SK-N-SH (cell line): Measurements from ENCODE around the gene TDRD10. TPM values are rescaled to one million over a fixed set of nuclear protein-coding genes. Genes with fewer than 3 reads are reported as not detected.

ENCODE experiments used
- CTCF ChIA-PET: fragments of 300-600, 350-600 bp; formaldehyde crosslinking; extraction: SDS; loops from one replicate; lab custom pipeline; 2021; lab: Yijun Ruan, JAX
- POLR2A ChIA-PET: fragments of 350-600 bp; sonication (Branson Sonifier 250); formaldehyde crosslinking; extraction: SDS; loops from one replicate; lab custom pipeline; 2020; ENCODE audit warnings: antibody characterized with exemption, inconsistent platforms; lab: Yijun Ruan, JAX
- DNase-seq: peaks from one replicate; pipeline ENCODE4 v3.0.0; 2012
- H2AFZ ChIP-seq: fragments of 200-600 bp; sonication (generic); 2 replicates; pipeline ENCODE4 v1.8.1; 2016; ENCODE audit warnings: antibody characterized with exemption, mild to moderate bottlenecking, low read depth
- H3F3A ChIP-seq: fragments of 200-600 bp; sonication (generic); replicated peaks from 2 replicates; pipeline ENCODE3; 2016; ENCODE audit warnings: antibody characterized with exemption, mild to moderate bottlenecking; ENCODE audit not compliant: insufficient read depth
- H3K27ac ChIP-seq, 2 experiments: fragments of 200-500 bp in 1 of 2; fragments of 200-600 bp in 1 of 2; sonication (Bioruptor generic) in 1 of 2; sonication (generic), shearing (Covaris generic) in 1 of 2; 2 replicates each; pipeline versions ENCODE4 v1.5.1 to v1.6.1; 2014 to 2016; ENCODE audit warnings: low read depth in 2 of 2, inconsistent platforms in 1 of 2, low read length in 1 of 2, mild to moderate bottlenecking in 1 of 2, mixed read lengths in 1 of 2
- H3K27me3 ChIP-seq: fragments of 200-600 bp; sonication (generic), shearing (Covaris generic); 2 replicates; pipeline ENCODE4 v1.6.1; 2016; ENCODE audit warnings: mixed run types; ENCODE audit not compliant: insufficient read depth
- H3K36me3 ChIP-seq, 2 experiments: fragments of 200-500 bp in 1 of 2; fragments of 200-600 bp in 1 of 2; sonication (Bioruptor generic) in 1 of 2; sonication (generic) in 1 of 2; replicated peaks in 1 of 2; 2 replicates each; pipeline versions ENCODE3 to v1.5.1; 2014 to 2016; ENCODE audit warnings: low read length in 1 of 2, mild to moderate bottlenecking in 1 of 2; ENCODE audit not compliant: insufficient read depth in 2 of 2, control insufficient read depth in 1 of 2
- H3K4me1 ChIP-seq, 2 experiments: fragments of 200-500 bp in 1 of 2; fragments of 200-600 bp in 1 of 2; sonication (Bioruptor generic) in 1 of 2; sonication (generic), shearing (Covaris generic) in 1 of 2; 2 replicates each; pipeline versions ENCODE4 v1.5.1 to v1.6.1; 2014 to 2016; ENCODE audit warnings: low read depth in 1 of 2, low read length in 1 of 2, mixed run types in 1 of 2; ENCODE audit not compliant: insufficient read depth in 2 of 2, control insufficient read depth in 1 of 2
- H3K4me2 ChIP-seq: fragments of 200-600 bp; sonication (generic), shearing (Covaris generic); 2 replicates; pipeline ENCODE4 v1.6.1; 2017; ENCODE audit warnings: mixed run types
- H3K4me3 ChIP-seq, 2 experiments: fragments of 200-500 bp in 1 of 2; fragments of 200-600 bp in 1 of 2; sonication (Bioruptor generic) in 1 of 2; sonication (generic), shearing (Covaris generic) in 1 of 2; 2 replicates each; pipeline versions ENCODE4 v1.5.1 to v1.8.1; 2014 to 2016; ENCODE audit warnings: low read depth in 2 of 2, inconsistent platforms in 1 of 2, low read length in 1 of 2, mild to moderate bottlenecking in 1 of 2, mixed read lengths in 1 of 2, moderate library complexity in 1 of 2
- H3K79me2 ChIP-seq: fragments of 200-600 bp; sonication (generic); 2 replicates; pipeline ENCODE4 v1.8.1; 2017; ENCODE audit warnings: mild to moderate bottlenecking; ENCODE audit not compliant: insufficient read depth
- H3K9ac ChIP-seq: fragments of 200-600 bp; sonication (generic); 2 replicates; pipeline ENCODE4 v1.6.1; 2017; ENCODE audit warnings: mixed run types
- H3K9me2 ChIP-seq: fragments of 200-600 bp; sonication (generic); 2 replicates; pipeline ENCODE4 v1.6.1; 2017; ENCODE audit warnings: mixed run types
- H3K9me3 ChIP-seq: fragments of 200-600 bp; sonication (generic); 2 replicates; pipeline ENCODE4 v1.6.1; 2017; ENCODE audit warnings: mixed run types, mild to moderate bottlenecking, moderate library complexity
- H4K20me1 ChIP-seq: fragments of 200-600 bp; sonication (generic); 2 replicates; pipeline ENCODE4 v1.6.1; 2017; ENCODE audit warnings: mild to moderate bottlenecking, mixed run types; ENCODE audit not compliant: insufficient read depth
- CHD2 ChIP-seq: fragments of 150-350 bp; IDR thresholded peaks from 2 replicates; pipeline ENCODE4 v1.6.1; 2018; ENCODE audit warnings: low read length; ENCODE audit not compliant: partially characterized antibody
- EZH2phosphoT487 ChIP-seq: fragments of 200-600 bp; sonication (generic); IDR thresholded peaks from 2 replicates; pipeline ENCODE4 v1.6.1; 2017; ENCODE audit warnings: low read depth, mixed run types, mild to moderate bottlenecking, antibody characterized with exemption, moderate library complexity, borderline replicate concordance
- FOXJ3 ChIP-seq: sonication (generic); formaldehyde crosslinking; IDR thresholded peaks from 2 replicates; pipeline ENCODE4 v1.5.1; 2020; ENCODE audit warnings: mild to moderate bottlenecking, missing genetic modification reagents
- GABPA ChIP-seq: IDR thresholded peaks from 2 replicates; pipeline ENCODE4 v1.4.0; 2012; ENCODE audit warnings: low read depth, mild to moderate bottlenecking
- JUND ChIP-seq: IDR thresholded peaks from 2 replicates; pipeline ENCODE4 v1.4.0; 2012
- MXI1 ChIP-seq: IDR thresholded peaks from 2 replicates; pipeline ENCODE4 v1.6.1; 2012; ENCODE audit warnings: mild to moderate bottlenecking, low read depth, low read length, improper control_type of control experiment
- NRF1 ChIP-seq: IDR thresholded peaks from 2 replicates; pipeline ENCODE4 v1.6.1; 2012; ENCODE audit warnings: low read depth, mild to moderate bottlenecking, low read length
- RAD21 ChIP-seq: IDR thresholded peaks from 2 replicates; pipeline ENCODE4 v1.6.1; 2012; ENCODE audit warnings: mild to moderate bottlenecking, low read length
- REST ChIP-seq: IDR thresholded peaks from 2 replicates; pipeline ENCODE4 v1.6.1; 2012; ENCODE audit warnings: mild to moderate bottlenecking, low read depth, low read length, moderate library complexity
- RFX5 ChIP-seq: IDR thresholded peaks from 2 replicates; pipeline ENCODE4 v1.6.1; 2012; ENCODE audit warnings: mild to moderate bottlenecking, improper control_type of control experiment, low read length
- TAF1 ChIP-seq: IDR thresholded peaks from 2 replicates; pipeline ENCODE4 v1.6.1; 2012; ENCODE audit warnings: low read depth, mild to moderate bottlenecking, low read length, moderate library complexity, borderline replicate concordance
- TCF12 ChIP-seq: IDR thresholded peaks from 2 replicates; pipeline ENCODE4 v1.4.0; 2012
- YY1 ChIP-seq: IDR thresholded peaks from 2 replicates; pipeline ENCODE4 v1.4.0; 2012; ENCODE audit warnings: low read depth, mild to moderate bottlenecking
- WGBS: methylation state at CpG from one replicate; pipeline ENCODE4 v1.1.6; 2017; ENCODE audit warnings: low lambda C conversion rate; 5-methylcytosine and 5-hydroxymethylcytosine counted together
- polyA plus RNA-seq, 3 experiments: library from polyadenylated mRNA; depleted of rRNA; stranded (reverse); fragments of >200 nt; gene quantifications; 2 replicates each; pipeline ENCODE4 v1.2.3, GENCODE V29; 2012
- TF ChIP-seq, protein P1 (sequence below): IDR thresholded peaks from 2 replicates; pipeline ENCODE4; 2012
- TF ChIP-seq, protein P2 (sequence below): fragments of 150-350 bp; IDR thresholded peaks from 2 replicates; pipeline ENCODE4 v1.6.1; 2016; ENCODE audit warnings: mild to moderate bottlenecking, low read depth, low read length
- TF ChIP-seq, protein P3 (sequence below): fragments of 150-350 bp; IDR thresholded peaks from 2 replicates; pipeline ENCODE4 v1.6.1; 2017; ENCODE audit warnings: antibody characterized with exemption, low read length, low read depth, borderline replicate concordance
- TF ChIP-seq, protein P4 (sequence below): IDR thresholded peaks from 2 replicates; pipeline ENCODE4 v1.4.0; 2012; ENCODE audit warnings: low read depth, borderline replicate concordance

TDRD10 gene
- polyA plus RNA-seq, 1 of the 3 experiments (the other 2 are of a cell fraction), result not detected

GRCh38 chr1:154474802-154475201 is 27.2 kb upstream of the TDRD10 start (continued):
- TF ChIP-seq, protein P1, sequence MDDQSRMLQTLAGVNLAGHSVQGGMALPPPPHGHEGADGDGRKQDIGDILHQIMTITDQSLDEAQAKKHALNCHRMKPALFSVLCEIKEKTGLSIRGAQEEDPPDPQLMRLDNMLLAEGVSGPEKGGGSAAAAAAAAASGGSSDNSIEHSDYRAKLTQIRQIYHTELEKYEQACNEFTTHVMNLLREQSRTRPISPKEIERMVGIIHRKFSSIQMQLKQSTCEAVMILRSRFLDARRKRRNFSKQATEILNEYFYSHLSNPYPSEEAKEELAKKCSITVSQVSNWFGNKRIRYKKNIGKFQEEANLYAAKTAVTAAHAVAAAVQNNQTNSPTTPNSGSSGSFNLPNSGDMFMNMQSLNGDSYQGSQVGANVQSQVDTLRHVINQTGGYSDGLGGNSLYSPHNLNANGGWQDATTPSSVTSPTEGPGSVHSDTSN, result no peak

DNA sequence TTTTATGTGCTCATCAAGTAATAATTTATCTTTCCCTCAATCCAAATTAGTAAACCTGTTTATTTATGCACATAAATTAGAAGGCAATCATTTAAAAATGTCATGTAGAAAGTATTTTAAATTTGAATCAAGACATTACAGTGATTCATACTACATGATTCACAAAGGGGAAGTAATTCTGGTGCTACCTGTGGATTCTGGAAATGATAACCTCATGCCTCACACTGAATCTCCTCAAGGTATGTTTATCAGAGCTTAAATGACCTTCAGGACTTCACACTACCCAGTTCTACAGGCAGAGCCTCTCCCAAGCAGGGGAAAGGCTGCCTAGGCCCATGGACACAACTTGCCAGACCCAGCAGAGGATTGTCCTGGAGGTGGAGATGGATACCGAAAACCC is 25.2 kb upstream of the TDRD10 start:
- Histone ChIP-seq H3F3A (peaks cover 7% of the 10 kb centered on the region), H3K9me2 (no peaks in the 10 kb centered on the region), H3K9me3 (no peaks in the 10 kb centered on the region), H3K36me3 (no peaks in the 10 kb centered on the region), H3K79me2 (no peaks in the 10 kb centered on the region), H2AFZ (no peak overlapping the region), H3K9ac (no peak overlapping the region), H4K20me1 (no peaks in the 10 kb centered on the region), H3K27ac (no peak overlapping the region), H3K27me3 (no peaks in the 10 kb centered on the region), H3K4me2 (no peak overlapping the region), H3K4me1 (peaks cover 5 to 17% of the 10 kb centered on the region in 2 experiments; a peak in 2 of 4 replicates), H3K4me3 (no peak overlapping the region)
- CTCF ChIA-PET, result interaction anchor here (0.7 to 2.1 kb wide), 2 partner anchors 70 to 343 kb away, joined by 4 to 8 read pairs; no protein-coding TSS in a partner anchor
- no peak for DNase-seq
- POLR2A ChIA-PET, result no interaction called here
- TF ChIP-seq RFX5 (no peak), FOXJ3 (CRISPR knock-in tag) (no peak), TCF12 (no peak)
- WGBS, result 100% methylated on average over 1 of the region's 1 CpG

GRCh38 chr1:154478013-154478412 is 24.0 kb upstream of the TDRD10 start:
- no peaks in the 10 kb centered on the region for H3K79me2 ChIP-seq
- TF ChIP-seq, protein P2, sequence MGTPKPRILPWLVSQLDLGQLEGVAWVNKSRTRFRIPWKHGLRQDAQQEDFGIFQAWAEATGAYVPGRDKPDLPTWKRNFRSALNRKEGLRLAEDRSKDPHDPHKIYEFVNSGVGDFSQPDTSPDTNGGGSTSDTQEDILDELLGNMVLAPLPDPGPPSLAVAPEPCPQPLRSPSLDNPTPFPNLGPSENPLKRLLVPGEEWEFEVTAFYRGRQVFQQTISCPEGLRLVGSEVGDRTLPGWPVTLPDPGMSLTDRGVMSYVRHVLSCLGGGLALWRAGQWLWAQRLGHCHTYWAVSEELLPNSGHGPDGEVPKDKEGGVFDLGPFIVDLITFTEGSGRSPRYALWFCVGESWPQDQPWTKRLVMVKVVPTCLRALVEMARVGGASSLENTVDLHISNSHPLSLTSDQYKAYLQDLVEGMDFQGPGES, result no peak
- TF ChIP-seq EZH2phosphoT487, result no peak
- TF ChIP-seq MXI1, result no peak
- TF ChIP-seq RAD21, result no peak
- TF ChIP-seq NRF1, result no peak
- no peak for TF ChIP-seq CHD2
- TF ChIP-seq TCF12, result no peak
- TF ChIP-seq RFX5, result no peak
- TF ChIP-seq, protein P3, sequence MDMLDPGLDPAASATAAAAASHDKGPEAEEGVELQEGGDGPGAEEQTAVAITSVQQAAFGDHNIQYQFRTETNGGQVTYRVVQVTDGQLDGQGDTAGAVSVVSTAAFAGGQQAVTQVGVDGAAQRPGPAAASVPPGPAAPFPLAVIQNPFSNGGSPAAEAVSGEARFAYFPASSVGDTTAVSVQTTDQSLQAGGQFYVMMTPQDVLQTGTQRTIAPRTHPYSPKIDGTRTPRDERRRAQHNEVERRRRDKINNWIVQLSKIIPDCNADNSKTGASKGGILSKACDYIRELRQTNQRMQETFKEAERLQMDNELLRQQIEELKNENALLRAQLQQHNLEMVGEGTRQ, result no peak
- TF ChIP-seq, protein P4, sequence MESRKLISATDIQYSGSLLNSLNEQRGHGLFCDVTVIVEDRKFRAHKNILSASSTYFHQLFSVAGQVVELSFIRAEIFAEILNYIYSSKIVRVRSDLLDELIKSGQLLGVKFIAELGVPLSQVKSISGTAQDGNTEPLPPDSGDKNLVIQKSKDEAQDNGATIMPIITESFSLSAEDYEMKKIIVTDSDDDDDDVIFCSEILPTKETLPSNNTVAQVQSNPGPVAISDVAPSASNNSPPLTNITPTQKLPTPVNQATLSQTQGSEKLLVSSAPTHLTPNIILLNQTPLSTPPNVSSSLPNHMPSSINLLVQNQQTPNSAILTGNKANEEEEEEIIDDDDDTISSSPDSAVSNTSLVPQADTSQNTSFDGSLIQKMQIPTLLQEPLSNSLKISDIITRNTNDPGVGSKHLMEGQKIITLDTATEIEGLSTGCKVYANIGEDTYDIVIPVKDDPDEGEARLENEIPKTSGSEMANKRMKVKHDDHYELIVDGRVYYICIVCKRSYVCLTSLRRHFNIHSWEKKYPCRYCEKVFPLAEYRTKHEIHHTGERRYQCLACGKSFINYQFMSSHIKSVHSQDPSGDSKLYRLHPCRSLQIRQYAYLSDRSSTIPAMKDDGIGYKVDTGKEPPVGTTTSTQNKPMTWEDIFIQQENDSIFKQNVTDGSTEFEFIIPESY, result no peak
- TF ChIP-seq REST, result no peak
- no peak for TF ChIP-seq GABPA
- no peak for TF ChIP-seq JUND
- TF ChIP-seq YY1, result no peak
- TF ChIP-seq TAF1, result no peak

More at GRCh38 chr1:154478013-154478412, 24.0 kb upstream of the TDRD10 start:
- Histone ChIP-seq H3K9me2 (no peaks in the 10 kb centered on the region), H3K9ac (no peak overlapping the region), H3K36me3 (no peaks in the 10 kb centered on the region), H3K4me3 (no peak overlapping the region), H3K4me2 (no peak overlapping the region), H3F3A (peaks cover 7% of the 10 kb centered on the region), H3K27ac (no peak overlapping the region), H3K9me3 (no peaks in the 10 kb centered on the region), H2AFZ (no peak overlapping the region), H3K27me3 (no peaks in the 10 kb centered on the region), H4K20me1 (no peaks in the 10 kb centered on the region), H3K4me1 (peaks cover 5 to 18% of the 10 kb centered on the region in 2 experiments; a peak in 2 of 4 replicates)
- ChIA-PET CTCF (interaction anchor here (9.8 kb wide), 1 partner anchor 70 kb away, joined by 187 read pairs; no protein-coding TSS in a partner anchor), POLR2A (no interaction called here)
- WGBS, result 89% methylated on average over 8 of the region's 8 CpGs
- DNase-seq, result no peak
